Small intestine (tissue), 7 donors: ENCODE data around the gene DMBT1. TPM values are rescaled to one million over a fixed set of nuclear protein-coding genes. Genes with fewer than 3 reads are reported as not detected.

Source experiments
- DNase-seq, 2 donors: peaks; one replicate each; pipeline versions ENCODE4 v3.0.0 to v3.0.0-alpha.2; 2013
- FAIRE-seq: peaks from 2 replicates; lab custom pipeline; 2012; peaks lifted over from hg19 to GRCh38; lab: Jason Lieb, UNC
- H3K27ac ChIP-seq, 3 donors: one replicate each; pipeline ENCODE4 v1.5.1; 2013; ENCODE audit warnings: low read length in 2 of 3, mild to moderate bottlenecking in 2 of 3, control low read depth in 1 of 3, inconsistent platforms in 1 of 3, low read depth in 1 of 3, moderate library complexity in 1 of 3
- H3K27me3 ChIP-seq, 3 donors: one replicate each; pipeline ENCODE4 v1.6.1; 2013; ENCODE audit warnings: low read length in 3 of 3, inconsistent platforms in 1 of 3; ENCODE audit not compliant: control insufficient read depth in 3 of 3, insufficient read depth in 3 of 3
- H3K36me3 ChIP-seq, 3 donors: one replicate each; pipeline ENCODE4 v1.6.1; 2013; ENCODE audit warnings: low read length in 3 of 3, inconsistent platforms in 1 of 3, low read depth in 1 of 3, mild to moderate bottlenecking in 1 of 3, moderate library complexity in 1 of 3; ENCODE audit not compliant: control insufficient read depth in 3 of 3, insufficient read depth in 2 of 3
- H3K4me1 ChIP-seq, 3 donors: one replicate each; pipeline ENCODE4 v1.6.1; 2013; ENCODE audit warnings: low read length in 2 of 3, inconsistent platforms in 1 of 3, low read depth in 1 of 3, mild to moderate bottlenecking in 1 of 3, moderate library complexity in 1 of 3; ENCODE audit not compliant: control insufficient read depth in 3 of 3, insufficient read depth in 2 of 3
- H3K4me3 ChIP-seq, 3 donors: one replicate each; pipeline ENCODE4 v1.5.1; 2013; ENCODE audit warnings: low read length in 3 of 3, control low read depth in 1 of 3, inconsistent platforms in 1 of 3, low read depth in 1 of 3, mild to moderate bottlenecking in 1 of 3, moderate library complexity in 1 of 3
- H3K9me3 ChIP-seq, 2 donors: one replicate each; pipeline ENCODE4 v1.6.1; 2013; ENCODE audit warnings: low read depth in 1 of 2, low read length in 1 of 2; ENCODE audit not compliant: control insufficient read depth in 2 of 2, insufficient read depth in 1 of 2
- WGBS, 3 donors: extraction: QIAGEN DNeasy Blood & Tissue Kit; methylation state at CpG; one replicate each; pipeline ENCODE4 v1.1.7; 2013; 5-methylcytosine and 5-hydroxymethylcytosine counted together
- polyA plus RNA-seq, 4 donors: library from polyadenylated mRNA; stranded (reverse) in 3 of 4; unstranded in 1 of 4; fragments of 200-250 nt in 3 of 4; fragments of 120-200 nt in 1 of 4; gene quantifications; one replicate each; pipeline versions ENCODE4 v1.2.1 to v1.2.3, GENCODE V29; 2013
- donor health status: healthy with polysubstance abuse.
- donor health status: control.
- donor health status: control.
- donor health status: Bipolar disorder and iron deficiency.
- donor health status: healthy.

Gene DMBT1
- polyA plus RNA-seq, 4 donors = 10.5 to 2,003 (median 65.4) TPM

GRCh38 chr10:122550427-122550826 is 10.1 kb upstream of the DMBT1 start:
- H3K27me3 ChIP-seq = no peaks in the 10 kb centered on the region
- H3K9me3 ChIP-seq = no peaks in the 10 kb centered on the region
- no peak for FAIRE-seq
- H3K27ac ChIP-seq = no peak overlapping the region
- peaks cover 0 to 2% (median 0%) of the 10 kb centered on the region in 3 donors for H3K36me3 ChIP-seq
- WGBS, 3 donors = 90 to 95% (median 94%) methylated on average over 9 of the region's 9 CpGs
- H3K4me3 ChIP-seq = no peak overlapping the region
- peaks cover 5 to 63% (median 6%) of the 10 kb centered on the region in 3 donors for H3K4me1 ChIP-seq
- DNase-seq = no peak

DNA sequence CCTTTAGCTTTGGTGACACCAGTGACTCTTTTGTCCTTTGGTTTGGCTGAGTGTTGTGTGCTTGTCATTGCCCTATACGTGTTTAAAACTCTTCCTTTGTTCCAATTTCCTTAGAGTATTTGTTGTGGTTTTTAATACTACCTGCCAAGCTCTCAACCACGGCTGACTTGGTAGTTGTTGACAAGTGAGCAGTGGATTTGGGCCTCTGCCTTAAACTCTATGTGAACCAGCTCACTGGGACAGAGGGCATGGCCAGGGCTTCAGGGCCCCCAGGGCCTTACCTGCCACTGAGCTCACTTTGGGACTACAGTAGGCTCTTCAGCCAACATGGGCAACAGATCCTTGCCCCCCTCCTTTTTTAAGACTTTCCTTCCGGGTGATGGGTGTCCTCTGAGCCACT is 9.6 kb upstream of the DMBT1 start:
- Histone ChIP-seq H3K36me3 (peaks cover 0 to 2% (median 0%) of the 10 kb centered on the region in 3 donors), H3K4me1 (peaks cover 5 to 64% (median 6%) of the 10 kb centered on the region in 3 donors), H3K4me3 (no peak overlapping the region), H3K27me3 (no peaks in the 10 kb centered on the region), H3K9me3 (no peaks in the 10 kb centered on the region), H3K27ac (peak overlapping the region in 2 of 3 donors; percentile 6 to 15)
- FAIRE-seq (no peak), DNase-seq (no peak)
- WGBS, 3 donors = 50 to 55% (median 54%) methylated on average over 3 of the region's 3 CpGs

GRCh38 chr10:122551450-122551849 is 9.1 kb upstream of the DMBT1 start:
- Histone ChIP-seq H3K27ac (peak overlapping the region in 1 of 3 donors; percentile 15), H3K9me3 (no peaks in the 10 kb centered on the region), H3K4me1 (peaks cover 5 to 60% (median 6%) of the 10 kb centered on the region in 3 donors), H3K36me3 (peaks cover 0 to 2% (median 2%) of the 10 kb centered on the region in 3 donors), H3K27me3 (no peaks in the 10 kb centered on the region), H3K4me3 (no peak overlapping the region)
- FAIRE-seq (no peak), DNase-seq (peak in 1 of 2 donors; percentile 59)
- 36 to 43% (median 36%) methylated on average over 9 of the region's 9 CpGs for WGBS, 3 donors

DNA sequence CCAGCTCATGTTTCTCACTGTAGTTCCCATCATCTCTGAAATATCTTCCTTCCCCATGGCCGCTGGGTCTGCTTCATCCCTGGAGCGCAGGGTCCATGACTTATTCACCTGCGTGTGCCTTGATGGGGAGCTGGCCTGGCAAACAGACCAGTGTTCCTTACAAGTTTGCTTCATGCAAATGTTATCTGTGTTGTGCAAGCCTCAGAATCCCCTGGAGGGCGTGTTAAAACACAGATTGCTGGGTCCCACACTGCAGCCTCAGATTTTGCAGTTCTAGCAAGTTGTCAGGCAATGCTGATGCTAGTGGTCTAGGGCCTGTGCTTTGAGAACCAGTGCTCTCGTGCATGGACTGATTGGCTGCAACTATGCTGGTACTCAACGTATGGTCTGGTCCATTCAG is 7.2 kb upstream of the DMBT1 start:
- H3K4me3 ChIP-seq = no peak overlapping the region
- H3K36me3 ChIP-seq = peaks cover 0 to 2% (median 2%) of the 10 kb centered on the region in 3 donors
- DNase-seq = no peak
- WGBS, 3 donors = 85 to 90% (median 87%) methylated on average over 6 of the region's 6 CpGs
- H3K4me1 ChIP-seq = peaks cover 4 to 53% (median 4%) of the 10 kb centered on the region in 3 donors
- no peaks in the 10 kb centered on the region for H3K27me3 ChIP-seq
- no peak overlapping the region for H3K27ac ChIP-seq
- H3K9me3 ChIP-seq = no peaks in the 10 kb centered on the region
- no peak for FAIRE-seq

- WGBS, 3 donors = 65 to 76% (median 71%) methylated on average over 6 of the region's 6 CpGs
- Histone ChIP-seq H3K4me3 (no peak overlapping the region), H3K9me3 (no peaks in the 10 kb centered on the region), H3K36me3 (peaks cover 0 to 2% (median 2%) of the 10 kb centered on the region in 3 donors), H3K27me3 (no peaks in the 10 kb centered on the region), H3K4me1 (peaks cover 2 to 44% (median 10%) of the 10 kb centered on the region in 3 donors), H3K27ac (peak overlapping the region in 1 of 3 donors; percentile 5)
- FAIRE-seq (no peak), DNase-seq (no peak)
Observed at GRCh38 chr10:122554131-122555036, 6.2 kb upstream of the DMBT1 start.

DNA sequence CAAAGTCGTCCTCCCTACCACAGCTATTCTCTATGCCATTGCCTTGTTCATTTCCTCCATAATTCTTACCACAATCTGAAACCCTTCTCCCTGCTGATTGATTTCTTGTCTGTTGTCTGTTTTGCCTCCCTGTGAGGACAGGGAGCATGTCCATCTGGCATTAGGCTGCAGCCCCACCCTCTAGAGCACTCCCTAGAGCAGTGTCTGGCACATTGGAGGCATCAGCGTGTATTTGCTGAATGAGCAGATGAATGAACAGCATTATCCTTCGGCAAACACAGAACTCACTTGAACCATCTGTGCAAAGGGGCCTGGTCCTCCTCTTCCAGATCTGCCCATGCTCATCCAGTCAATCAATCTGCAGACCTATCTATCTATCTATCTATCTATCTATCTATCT is 5.1 kb upstream of the DMBT1 start:
- WGBS, 3 donors = 76 to 88% (median 83%) methylated on average over 3 of the region's 3 CpGs
- Histone ChIP-seq H3K36me3 (peaks cover 0 to 2% (median 2%) of the 10 kb centered on the region in 3 donors), H3K4me3 (no peak overlapping the region), H3K9me3 (no peaks in the 10 kb centered on the region), H3K27ac (peak overlapping the region in 1 of 3 donors; percentile 61), H3K4me1 (peaks cover 2 to 34% (median 10%) of the 10 kb centered on the region in 3 donors), H3K27me3 (no peaks in the 10 kb centered on the region)
- DNase-seq = no peak
- FAIRE-seq = no peak

GRCh38 chr10:122557516-122557915 is 3.0 kb upstream of the DMBT1 start:
- FAIRE-seq (no peak), DNase-seq (peak in 1 of 2 donors; percentile 48)
- Histone ChIP-seq H3K27ac (peak overlapping the region in 2 of 3 donors; percentile 21), H3K9me3 (no peaks in the 10 kb centered on the region), H3K36me3 (peaks cover 0 to 3% (median 3%) of the 10 kb centered on the region in 3 donors), H3K4me3 (no peak overlapping the region), H3K4me1 (peaks cover 2 to 22% (median 10%) of the 10 kb centered on the region in 3 donors), H3K27me3 (no peaks in the 10 kb centered on the region)
- 10 to 35% (median 20%) methylated on average over 9 of the region's 9 CpGs for whole genome bisulfite sequencing, 3 donors

- no peak overlapping the region for H3K4me3 ChIP-seq
- 58 to 76% (median 61%) methylated on average over 5 of the region's 5 CpGs for WGBS, 3 donors
- peaks cover 0 to 7% (median 3%) of the 10 kb centered on the region in 3 donors for H3K36me3 ChIP-seq
- peak overlapping the region in 1 of 3 donors; percentile 65 for H3K27ac ChIP-seq
- FAIRE-seq = no peak
- DNase-seq = no peak
- peaks cover 2 to 23% (median 10%) of the 10 kb centered on the region in 3 donors for H3K4me1 ChIP-seq
- no peaks in the 10 kb centered on the region for H3K27me3 ChIP-seq
- H3K9me3 ChIP-seq = no peaks in the 10 kb centered on the region
Observed at GRCh38 chr10:122558452-122558851, 2.1 kb upstream of the DMBT1 start.
